Stimulated activated CD4-positive, alpha-beta T cell treated with anti-CD3 and anti-CD28 coated beads, Interleukin-1b, Interleukin-23, amount 100 ng/mL, for 4 hours (primary cell): ENCODE measurements around the gene MRC2.
A peak's percentile ranks its signal among the peaks of the same experiment; 100 is the strongest.
"Not testable (repeated sequence)": the region's sequence is repeated elsewhere in the genome, so short reads cannot be mapped to it uniquely, and the experiment has no call there.

ENCODE experiments used
- DNase-seq, 2 donors: peaks; one replicate each; pipeline ENCODE4 v3.0.0-alpha.2; 2020; ENCODE audit warnings: low read depth in 2 of 2

The MRC2 gene

DNA sequence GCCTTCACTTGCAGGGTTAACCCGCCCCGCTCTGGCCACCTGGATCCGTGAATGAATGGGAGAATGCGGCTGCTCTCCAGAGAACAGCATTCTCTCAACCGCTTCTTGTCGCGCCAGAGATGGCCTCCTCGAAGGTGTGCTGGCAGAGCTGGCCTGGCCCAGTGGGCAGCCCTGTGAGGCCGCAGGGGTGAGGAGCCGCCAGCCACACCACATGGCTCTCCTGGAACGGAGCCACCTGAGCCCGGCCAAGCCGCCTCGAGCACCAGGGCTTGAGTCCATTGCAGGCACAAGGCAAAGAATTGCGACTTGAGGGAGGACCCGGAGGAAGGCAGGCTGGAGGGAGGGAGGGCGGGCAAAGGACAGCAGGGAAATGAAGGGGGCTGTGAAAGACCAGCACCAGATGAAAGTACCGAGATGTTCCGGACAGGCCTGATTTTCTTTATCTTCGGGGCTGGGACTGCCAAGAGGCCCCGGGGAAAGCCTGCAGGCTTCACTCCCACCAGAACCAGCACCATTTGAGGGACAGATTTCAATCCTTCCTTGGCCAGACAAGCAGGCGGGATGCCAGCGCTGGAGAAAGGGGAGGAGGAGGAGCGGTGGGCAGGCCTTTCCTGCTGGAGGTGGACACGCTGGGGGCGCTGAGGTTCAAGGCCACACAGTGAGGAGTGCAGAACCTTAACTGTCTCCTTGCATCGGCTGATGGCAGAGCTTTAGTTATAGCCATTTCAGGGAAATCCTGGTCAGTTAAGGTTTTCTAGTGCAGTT is 69.4 kb downstream of the MRC2 start:
- no peak for DNase-seq

DNA sequence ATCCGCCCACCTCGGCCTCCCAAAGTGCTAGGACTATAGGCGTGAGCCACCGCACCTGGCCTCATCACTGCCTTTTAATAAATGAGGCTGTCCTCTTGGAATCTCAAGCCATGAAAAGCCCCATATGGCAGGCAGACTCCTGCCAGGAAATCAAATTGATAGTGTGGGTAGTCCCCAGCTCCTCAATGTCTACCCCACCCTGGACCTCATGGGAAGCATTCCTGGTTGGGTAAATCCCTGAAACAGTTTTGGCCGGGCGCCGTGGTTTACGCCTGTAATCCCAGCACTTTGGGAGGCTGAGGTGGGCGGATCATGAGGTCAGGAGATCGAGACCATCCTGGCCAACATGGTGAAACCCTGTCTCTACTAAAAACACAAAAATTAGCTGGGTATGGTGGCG is 71.0 kb downstream of the MRC2 start:
- DNase-seq, result not testable (repeated sequence)

DNA sequence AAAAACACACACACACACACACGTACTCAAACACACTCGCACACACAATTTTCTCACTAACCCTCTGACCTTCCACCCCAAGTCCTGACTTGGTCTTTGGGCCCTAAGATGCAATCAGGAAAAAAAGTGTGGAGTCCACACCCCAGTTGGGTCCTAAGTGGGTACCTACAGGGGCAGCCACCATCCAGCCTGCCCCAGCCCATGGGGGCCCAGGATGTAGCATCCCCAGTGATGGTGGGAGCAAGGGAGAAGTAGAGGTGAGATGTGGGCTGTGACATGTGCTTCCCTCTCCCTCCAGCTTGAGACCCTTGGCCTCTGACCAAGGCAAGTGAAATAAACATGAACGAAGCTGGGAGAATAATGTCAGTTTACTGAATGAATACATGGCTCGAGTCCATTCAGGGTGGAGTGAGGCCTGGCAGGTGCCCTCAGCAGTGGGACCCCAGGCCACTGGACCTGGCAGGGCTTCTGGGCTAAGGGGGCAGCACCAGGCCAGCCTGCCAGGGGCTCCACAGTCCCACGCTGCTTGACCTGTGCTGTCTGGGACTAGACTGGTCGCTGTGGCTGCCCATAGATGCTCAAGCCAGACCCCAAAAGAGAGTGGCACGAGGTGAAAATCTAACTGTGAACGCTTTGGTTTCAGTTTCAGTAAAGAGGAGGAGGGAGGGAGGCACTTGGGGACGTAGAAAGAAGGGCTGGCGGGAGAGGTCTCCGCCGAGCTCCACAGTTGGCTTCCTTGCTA is 73.7 kb downstream of the MRC2 start:
- DNase-seq, result no peak

DNA sequence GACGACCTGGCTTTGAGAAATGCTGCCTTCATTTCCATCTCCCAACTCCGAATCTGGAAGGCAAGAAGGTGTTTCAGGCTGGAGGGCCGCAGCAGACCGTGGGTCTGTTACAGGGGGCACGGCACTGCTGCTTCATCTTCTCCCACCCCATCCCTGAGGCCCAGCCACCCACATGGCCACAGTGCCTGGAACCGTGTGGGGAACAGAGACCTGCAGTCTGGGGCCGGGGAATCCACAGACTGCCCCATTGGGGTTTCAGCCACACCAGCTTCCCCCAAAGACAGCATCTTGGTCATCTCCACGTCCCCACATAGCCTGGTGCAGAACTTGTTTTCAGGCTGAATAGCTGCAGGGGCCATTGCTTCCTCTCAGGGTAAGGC is 74.2 kb downstream of the MRC2 start:
- DNase-seq, result no peak

DNA sequence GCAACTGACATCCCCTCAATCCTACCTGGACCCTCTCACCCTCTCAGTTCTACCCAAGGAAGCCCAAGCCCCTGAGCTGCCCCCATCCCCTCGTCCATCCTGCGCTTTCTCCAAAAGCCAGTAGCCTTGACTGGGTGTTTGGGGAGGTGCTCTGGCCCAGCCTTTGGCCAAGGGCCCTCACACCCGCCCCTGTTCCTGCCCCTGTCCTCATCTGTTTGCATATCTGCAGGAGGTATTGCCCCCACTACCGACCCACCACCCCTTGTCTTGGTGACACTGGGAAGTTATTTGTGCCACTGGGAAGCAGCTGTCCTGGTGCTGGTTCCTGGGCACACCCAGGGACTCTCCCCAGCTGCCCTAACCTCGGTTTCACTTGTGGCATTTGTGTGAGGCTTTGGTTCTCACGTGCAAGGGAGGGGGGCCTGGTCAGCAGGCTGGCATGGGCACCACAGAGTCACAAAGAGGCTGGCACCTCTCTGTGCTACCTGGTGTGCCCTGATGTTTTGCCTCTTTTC is 75.3 kb downstream of the MRC2 start:
- DNase-seq, result no peak

DNA sequence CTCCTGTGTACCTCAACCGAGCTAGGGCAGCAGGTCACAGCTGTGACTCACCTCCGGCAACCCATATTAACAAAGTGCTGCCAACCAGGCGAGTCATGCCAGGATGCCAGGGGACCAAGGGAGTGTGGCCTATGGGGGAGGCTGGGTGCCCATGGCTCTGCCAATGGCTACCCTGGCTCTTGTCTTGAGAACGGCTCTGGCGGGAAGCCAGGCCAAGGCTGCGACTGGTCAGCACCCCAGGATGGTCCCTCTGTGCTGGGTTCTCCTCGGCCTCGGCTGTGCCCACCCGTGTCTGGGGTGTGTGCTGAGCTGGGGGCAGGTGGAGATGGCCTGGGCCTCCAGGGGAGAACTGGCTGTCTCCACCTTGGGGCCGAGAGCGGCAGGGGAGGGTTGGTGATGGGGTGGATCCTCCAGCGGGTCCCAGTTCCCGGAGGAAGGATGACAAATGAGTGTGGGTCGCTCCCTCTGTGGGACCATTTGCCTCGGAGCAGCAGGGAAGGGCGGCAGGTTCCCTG is 75.8 kb downstream of the MRC2 start:
- no peak for DNase-seq

DNA sequence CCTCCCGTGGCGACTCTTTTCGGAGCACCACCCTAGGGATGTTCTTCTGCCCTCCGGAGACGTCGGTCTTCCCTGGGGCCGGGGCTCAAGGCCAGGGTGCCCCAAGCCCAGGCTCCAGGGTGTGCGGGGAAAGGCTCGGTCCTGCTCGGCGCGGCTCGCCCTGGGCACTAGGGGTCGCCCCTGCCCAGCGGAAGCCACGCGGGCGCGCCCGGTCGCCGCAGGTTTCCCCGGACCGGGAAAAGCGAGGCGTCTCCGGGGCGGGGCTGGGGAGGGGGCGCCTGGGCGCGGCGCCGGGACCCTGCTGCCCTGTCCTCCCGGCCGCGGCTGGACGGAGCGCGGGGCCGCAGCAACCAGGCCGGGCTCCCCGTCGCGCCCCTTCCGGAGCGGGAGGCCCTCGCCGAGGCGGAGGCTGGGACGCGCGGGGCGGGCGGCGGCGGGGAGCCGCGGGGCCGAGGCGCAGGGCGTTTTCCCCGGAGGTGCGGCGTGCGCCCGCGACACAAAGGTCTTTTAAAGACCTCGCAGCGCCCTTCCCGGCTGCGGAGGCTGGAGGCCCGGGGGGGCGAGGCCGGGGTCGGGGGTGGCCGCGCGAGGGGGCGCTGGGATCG is 76.4 kb downstream of the MRC2 start:
- peak; percentile 69 to 74 for DNase-seq

DNA sequence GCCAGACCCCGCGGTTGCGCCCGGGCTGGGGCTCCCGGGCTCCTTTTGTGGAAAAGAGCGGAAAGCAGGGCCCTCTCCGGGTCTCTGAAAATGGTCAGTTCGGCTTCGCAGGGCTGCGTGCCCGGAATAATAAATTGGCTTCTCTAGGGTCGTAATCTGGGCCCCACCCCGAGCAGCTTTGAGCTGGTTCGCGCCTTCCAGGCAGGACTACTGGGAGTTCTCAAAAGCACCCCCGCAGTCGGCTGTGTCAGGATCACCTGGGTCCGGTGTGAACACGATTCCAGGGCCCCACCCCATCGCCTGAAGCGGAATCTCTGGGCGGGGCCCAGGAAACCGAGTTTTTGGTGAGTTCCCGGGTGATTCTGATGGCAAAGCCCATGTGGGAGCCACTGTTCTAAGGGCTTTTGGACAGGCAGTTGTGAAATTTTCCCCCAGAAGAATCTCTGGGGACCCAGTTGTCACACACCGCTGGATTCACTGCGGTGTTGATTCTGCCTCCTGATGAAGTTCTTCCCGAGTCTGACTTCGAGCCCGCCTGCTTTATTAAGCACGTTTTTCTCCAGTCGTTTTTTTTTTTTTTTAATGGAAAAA is 77.0 kb downstream of the MRC2 start:
- DNase-seq, result no peak

DNA sequence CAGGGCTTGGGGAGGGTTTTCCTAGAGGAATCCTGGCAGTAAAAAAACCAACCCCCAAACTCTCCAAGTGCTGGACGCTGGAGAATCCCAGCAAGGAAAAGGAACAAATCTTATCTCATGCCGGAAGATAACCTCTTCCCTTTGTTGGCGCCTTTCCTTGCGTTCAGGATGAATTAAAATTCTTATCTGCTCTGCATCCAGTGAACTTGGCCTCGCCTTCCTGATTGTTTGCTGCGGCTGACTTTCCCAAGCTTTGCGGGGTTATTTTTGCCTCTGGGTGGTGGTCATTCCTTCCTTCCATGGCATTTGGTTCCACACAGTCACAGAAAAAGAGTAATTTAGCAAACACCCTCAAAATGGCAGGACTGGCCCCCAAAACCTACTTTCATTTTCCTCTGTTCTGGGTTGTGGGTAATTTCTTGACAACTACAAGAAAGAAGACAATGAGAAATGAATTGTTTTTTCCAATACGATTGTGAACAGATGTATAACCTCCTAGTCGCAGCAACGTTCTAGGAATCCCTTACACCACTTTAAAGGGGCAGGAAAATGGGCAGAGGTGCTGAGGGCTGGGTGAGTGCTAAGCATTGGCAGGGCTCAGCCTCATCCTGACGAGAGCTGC is 77.8 kb downstream of the MRC2 start:
- DNase-seq, result no peak

DNA sequence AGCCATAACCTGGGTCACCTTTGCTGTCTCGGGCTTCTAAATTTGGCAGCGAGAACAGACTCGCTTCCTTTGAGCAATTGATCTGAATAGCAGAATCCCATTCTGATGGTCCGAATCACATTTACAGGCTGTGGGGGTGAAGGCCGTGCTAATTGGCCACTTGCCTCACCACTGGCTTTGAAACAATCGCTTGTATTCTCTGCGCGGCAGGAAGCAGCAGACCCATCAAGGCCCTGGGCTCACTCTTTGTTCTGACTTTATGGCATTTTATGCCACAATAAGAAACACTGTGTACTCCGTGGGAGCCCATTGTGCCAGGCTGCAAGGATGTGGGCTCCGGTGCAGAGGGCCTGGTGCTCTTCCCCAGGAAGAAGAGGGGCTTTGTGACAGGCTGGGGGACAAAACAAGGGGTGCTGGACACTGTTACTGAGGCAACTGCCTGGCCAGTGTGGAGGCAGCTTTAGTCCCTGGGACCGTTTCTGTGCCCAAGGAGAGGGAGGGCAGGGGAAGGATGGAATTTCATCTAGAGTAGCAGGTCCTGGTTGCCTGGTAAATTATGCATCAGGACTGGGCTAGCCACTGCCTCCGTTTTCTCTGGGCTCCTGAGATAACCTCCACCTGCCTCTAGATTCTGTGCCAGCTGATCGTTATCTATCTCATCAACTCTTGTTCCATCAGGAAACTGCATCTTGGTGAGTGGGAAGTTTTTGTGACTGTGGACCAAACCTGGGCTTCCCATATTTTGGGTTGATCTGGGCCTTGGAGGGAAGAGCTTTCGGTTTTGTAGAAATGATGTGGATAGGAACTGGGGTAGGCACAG is 78.5 kb downstream of the MRC2 start:
- no peak for DNase-seq

DNA sequence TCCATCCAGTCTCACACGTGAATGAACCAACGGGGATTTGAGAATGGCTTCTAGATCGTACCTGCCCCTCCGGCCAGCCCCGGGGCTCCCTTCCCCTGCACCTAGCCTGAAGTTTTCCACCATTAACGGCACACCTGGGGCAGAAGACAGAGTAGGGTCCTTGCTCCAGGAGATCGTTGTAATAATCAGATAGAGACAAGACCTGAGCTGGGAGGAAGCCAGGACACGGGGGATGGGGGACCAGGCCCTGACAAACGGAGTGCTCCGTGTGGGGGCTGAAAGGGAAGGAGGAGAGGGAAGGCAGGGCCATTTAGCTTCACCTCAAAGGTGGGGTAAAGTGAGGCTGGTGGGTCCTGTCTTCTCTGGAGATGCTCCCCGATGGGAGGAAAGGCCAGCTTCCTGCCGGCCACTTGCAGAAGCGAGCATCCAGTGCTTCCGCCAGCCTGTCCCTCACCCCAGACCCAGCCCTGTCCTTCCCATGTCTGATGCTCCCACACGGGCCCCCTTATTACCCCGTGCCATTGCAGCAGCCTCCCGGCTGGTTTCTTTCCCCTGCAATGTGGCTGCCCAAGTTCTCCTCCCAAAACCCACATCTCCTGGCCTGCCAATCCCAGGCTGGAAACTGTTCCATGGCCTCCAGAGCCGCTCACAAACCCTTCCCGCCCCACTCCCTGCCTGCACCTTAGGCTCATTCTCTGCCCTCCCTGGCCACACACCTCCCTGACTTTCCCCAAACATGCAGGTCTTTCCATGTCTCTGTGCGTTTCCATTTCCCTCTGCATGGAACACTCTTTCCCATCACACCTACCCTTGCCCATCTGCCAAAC is 79.3 kb downstream of the MRC2 start:
- DNase-seq, result no peak

DNA sequence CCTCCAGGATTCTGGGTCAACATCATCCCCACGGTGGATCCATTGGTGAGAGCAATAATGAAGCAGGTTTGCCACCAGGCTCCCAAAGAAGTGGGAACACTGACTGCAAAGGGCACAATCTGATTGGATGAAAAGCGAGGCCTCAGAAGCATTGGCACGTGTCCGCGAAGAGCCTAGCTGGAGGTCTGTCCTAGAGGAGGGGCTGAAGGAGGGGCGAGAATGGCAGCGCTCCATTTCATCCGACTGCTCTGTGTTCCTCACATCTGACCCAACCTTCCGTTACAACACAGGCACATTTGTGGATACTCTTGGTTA is 79.9 kb downstream of the MRC2 start:
- DNase-seq, result no peak

DNA sequence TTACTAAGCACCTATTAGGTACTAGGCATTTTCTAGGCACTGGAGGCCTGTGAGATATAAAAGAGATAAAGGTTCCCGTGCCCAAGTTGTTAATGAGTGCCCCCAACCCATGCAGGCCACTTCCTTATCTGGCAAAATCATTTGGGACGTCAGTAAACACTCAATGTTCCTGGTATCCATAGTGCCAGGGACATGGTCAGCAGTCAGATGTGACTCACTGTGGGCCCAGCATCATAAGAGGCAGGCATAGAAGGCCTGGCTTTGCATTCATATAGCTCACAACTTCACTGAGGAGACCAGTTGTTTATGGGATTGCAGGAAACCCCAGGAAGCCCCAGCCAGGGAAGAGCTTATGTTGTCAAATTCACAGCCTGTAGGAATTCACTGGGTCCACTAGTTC is 81.1 kb downstream of the MRC2 start:
- no peak for DNase-seq

DNA sequence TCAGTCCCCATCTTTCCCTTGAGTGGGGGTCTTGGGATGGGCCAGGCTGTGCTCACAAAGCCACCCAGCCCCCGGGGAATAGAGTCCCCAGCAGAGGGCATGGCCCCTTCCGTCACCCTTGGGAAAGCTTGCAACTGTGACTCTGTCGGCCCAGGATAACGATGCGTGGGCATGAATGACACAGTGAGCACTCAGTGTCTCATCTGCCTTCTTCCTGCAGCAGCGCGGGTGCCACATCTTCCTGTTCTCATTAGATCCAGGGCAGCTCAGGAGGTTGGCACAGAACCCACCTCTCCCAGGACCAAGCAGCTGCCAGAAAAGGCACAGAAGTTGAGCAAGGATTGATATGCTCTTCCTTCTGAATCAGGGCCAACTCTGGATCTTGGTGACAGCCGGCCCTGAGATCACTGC is 84.7 kb downstream of the MRC2 start:
- no peak for DNase-seq

DNA sequence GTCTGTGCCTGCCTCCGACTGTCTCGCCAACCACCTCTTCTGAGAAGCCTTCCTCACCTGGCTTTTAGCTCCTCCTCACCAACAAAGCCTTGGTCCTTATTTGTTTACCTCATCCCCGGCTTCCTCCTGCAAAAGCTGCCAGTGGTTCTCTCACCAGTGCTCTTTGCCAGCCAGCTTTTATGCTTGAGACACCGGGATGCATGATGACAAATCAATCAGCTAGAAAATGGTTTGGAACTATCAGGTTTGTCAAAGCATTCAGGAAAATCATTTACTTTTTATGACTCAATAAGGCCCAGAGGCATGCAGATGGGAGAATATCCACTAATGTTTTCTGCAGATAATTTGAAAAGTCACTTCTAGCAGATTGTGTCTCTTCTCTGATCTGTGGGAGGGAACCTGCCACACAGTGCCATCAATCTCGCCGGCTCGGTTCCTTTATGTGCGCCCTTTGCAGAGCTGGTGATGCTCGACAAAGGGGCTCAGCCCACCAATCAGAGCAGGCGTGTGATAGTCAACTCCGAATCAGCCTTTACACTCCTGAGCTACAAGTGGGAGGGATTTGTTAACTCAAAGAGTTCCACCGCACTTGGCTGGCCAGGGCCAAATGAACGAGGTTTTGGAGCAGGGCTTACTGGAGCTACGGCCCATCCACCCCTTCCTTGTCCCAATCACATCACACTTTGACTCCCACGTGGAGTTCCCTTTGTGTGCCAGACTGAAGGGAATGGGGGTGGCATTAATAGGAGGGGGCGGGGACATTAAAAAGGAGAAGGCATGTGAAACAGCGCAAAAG is 85.8 kb downstream of the MRC2 start:
- DNase-seq, result no peak

DNA sequence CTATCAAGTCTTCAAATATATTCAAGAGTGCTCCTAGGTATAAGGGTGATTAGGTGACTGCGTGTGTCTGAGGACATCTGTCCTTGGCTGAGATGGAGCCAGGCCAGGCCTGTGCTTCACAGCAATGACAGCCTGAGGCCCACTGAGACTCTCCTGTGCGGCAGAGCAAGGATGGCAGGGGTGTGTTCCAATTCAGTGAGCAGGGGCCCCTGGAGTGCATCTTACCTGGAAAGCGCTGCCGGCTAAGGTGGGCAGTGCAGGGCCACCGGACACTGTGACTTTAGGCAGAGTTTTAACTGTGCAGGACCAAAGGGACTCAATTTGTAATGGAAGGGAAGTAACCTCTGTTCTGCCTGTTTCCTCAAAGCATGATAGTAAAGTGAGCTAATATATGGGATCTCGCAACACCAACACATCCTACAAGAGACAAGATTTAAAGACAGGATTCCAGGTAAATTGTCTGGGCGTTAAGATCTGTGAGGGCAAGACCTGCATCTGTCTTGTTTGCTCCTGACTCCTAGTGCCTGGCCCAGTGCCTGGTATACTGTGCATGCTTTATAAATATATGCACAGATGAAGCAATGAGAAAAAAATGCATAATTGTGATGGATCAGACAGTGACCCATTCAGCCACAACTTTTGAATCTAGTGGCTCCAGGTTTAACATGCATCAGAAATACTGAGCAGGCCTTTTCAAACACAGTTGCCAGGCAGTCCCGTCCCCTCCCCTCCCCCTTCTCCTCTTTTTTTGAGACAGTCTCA is 86.7 kb downstream of the MRC2 start:
- DNase-seq, result no peak

DNA sequence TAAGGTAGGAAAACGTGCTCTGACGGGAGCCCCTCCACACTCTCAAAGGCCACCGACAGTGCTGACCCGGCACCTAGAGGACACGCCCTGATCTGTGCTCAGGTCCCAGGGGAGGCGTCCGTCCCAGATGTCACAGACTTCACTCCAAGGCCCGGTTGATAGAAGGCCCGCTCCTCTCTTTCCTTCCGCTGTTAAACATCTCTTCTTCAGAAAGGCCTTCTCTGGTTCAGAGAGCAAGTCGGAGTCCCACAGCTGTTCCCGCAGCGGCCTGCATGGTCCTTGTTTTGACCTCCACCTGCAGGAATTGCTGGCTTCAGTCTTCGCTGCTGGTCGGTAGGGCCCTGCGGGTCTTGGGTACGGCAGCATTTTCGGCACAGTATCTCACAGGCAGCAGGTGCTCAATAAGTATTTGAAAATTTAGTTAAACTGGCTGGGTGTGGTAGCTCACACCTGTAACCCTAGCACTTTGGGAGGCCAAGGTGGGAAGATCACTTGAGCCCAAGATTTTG is 88.5 kb downstream of the MRC2 start:
- no peak for DNase-seq

DNA sequence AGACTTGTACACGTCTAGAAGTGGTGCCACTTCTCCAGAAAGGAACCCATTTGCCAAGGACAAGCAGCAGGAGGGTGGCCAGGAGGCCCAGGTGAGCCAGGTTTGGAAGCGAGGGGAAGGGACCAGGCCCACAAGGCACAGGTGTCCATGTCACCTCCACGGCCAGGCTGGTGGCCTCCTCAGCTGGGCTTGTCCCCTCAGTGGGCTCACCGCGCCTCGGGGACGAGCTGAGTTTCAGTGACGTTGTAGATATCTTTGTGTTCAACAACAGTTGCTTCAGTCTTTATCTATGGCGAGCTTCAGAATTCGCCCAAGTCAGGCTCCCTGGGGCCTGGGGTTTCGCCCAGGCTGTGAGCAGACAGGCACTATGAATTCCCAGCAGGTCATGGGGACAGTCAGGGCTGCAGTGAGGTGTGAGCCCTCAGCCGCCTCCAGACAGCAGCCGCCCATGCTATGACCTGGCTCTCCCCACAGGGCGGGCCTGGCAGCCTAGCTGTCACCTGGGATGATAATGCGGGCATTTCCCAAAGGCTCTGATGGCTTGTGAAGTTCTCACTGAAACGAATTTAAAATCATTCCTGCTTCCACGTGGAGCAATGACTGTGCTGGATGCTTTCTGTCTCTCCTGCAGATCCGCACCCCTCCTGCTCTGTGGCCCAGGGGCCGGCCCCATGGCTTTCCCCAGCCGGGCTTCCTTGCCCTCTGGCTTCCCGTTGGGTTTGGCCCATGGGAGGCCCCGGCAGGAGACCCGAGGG is 89.5 kb downstream of the MRC2 start:
- DNase-seq, result no peak
